Hepatocyte (in vitro differentiated cells): ENCODE measurements around the gene MGARP.

ENCODE experiments used
- CTCF ChIP-seq: fragments of 200-600 bp; sonication (generic); IDR thresholded peaks from 2 replicates; pipeline ENCODE4 v1.5.1; 2016; ENCODE audit warnings: antibody characterized with exemption, mild to moderate bottlenecking; ENCODE audit not compliant: poor library complexity
- EZH2 ChIP-seq: fragments of 200-600 bp; sonication (generic); IDR thresholded peaks from 2 replicates; pipeline ENCODE4 v1.6.1; 2016; ENCODE audit warnings: antibody characterized with exemption, mild to moderate bottlenecking, borderline replicate concordance

GRCh38 chr4:139227729-139228404 is 52.2 kb downstream of the MGARP start:
- TF ChIP-seq CTCF (no peak), EZH2 (no peak)
